HG02798 (cell line): Measurements from ENCODE around the gene DCXR.

Experiments used
- ATAC-seq: cut with Tn5 transposase; IDR thresholded peaks from one replicate; pipeline ENCODE4 v1.9.1; 2021; ENCODE audit warnings: mild to moderate bottlenecking; ENCODE audit not compliant: unreplicated experiment, poor library complexity

Gene DCXR

GRCh38 chr17:82015311-82015971, 22.1 kb downstream of the DCXR start:
- ATAC-seq: no peak

DNA sequence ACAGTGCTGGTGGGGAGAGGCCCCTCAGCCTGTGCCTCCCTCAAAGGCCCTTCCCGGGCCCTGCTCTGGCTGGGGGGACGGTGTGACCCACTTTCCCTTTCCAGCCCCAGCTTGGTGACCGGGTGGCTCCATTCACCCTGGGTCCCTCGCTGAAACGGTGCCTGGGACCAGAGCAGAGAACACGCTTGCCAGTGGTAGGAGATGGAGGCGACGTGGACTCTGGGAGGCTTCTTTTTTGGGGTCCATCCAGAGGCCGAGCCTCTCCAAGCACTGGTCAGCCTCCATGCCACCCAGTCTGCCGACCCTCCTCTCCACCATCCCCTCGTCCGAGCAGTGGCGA, 22.6 kb downstream of the DCXR start:
- no peak for ATAC-seq

DNA sequence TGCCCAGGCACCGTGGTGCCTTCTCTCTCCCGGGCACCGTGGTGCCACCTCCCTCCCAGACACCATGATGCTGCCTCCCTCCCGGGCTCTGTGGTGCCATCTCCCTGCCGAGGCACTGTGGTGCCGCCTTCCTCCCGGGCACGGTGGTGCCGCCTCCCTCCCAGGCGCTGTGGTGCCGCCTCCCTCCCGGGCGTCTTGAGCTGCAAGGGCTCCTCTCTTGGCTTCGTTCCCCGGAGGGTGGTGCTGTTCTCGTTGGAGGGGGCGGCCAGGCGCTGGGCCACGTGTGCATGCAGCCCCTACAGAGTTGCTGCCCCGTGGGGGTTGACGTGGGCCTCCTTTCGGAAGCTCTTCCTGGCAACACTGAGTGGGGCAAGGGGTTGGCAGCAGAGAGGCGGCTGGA, 23.1 kb downstream of the DCXR start:
- ATAC-seq: no peak

DNA sequence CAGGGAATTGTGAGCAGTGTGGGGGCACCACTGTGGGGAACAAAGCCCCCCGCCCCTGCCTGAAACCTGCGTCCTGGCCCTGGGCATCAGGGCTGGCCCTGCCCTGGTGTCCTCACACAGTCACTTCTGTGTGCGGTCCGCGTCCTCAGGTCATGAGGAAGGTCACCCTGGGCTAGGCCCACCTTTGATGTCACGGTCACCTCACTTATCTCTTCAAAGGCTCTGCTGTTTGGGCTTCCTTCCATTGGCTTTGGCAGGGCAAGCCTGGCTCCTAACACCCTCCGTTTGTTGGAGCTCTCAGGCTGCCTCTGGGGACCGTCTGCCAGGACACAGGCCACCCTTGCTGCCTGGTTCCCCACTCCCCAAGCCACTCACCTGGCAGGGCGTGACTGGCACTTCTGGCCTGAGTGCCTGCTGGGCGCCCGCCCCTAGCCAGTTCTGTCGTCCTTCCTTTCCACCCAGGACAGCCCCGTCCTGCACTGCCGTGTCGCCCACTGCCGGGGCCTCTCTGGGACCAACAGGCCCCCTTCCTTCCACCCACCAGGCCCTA, 23.6 kb downstream of the DCXR start:
- ATAC-seq: no peak

GRCh38 chr17:82013341-82013740, 24.2 kb downstream of the DCXR start:
- ATAC-seq: no peak

DNA sequence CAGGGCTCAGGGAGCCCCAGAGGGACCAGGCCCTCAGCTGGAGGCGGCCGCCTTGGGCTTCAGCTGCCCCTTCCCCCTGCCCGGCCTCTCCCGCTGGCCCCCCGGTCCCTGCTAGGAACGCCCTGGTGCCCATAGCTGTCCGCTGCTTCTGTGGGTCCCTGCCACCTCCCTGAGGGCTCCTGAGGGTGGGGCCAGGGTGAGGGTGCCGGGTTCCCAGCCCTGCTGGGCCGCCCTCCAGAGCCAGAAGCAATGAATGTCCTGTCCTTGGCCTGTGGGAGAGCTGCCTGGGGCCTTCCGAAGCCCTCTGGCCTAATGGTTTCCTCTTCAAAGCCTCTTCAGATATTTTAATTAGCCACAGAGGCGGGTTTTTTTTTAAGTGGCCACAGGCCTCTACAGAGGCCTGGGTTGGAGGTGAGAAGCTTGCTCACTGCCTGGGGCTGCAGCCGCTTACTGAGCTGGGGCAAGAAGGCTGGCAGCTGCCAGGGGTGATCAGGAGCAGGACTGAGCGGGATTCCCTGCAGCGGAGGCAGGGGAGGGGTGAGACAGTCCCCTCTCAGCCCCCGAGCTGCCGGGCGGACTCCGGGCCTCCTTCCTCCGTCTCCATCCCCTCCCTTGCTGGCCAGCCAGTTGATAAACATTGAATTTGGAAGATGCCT, 24.7 kb downstream of the DCXR start:
- ATAC-seq: no peak

DNA sequence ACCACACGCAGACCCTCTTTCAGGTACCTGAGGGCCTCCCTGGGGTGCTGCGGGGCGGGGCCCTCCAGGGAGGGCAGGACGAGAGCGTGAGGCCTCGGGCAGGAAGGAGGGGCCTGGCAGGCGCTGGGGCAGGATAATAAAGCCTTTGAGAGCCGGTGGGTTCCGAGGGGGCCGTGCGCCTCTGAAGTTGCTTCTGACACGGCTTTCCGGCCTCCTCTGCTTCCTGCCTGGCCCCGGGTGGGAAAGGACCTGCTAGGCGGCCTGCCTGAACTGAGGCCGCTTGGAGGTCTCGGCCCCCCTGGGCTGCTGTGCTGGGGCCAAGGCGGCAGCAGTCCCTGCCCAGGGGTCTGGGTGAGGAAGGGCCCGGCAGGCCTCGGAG, 25.2 kb downstream of the DCXR start:
- no peak for ATAC-seq

- no peak for ATAC-seq
Observed at GRCh38 chr17:82011617-82012187, 25.8 kb downstream of the DCXR start.

DNA sequence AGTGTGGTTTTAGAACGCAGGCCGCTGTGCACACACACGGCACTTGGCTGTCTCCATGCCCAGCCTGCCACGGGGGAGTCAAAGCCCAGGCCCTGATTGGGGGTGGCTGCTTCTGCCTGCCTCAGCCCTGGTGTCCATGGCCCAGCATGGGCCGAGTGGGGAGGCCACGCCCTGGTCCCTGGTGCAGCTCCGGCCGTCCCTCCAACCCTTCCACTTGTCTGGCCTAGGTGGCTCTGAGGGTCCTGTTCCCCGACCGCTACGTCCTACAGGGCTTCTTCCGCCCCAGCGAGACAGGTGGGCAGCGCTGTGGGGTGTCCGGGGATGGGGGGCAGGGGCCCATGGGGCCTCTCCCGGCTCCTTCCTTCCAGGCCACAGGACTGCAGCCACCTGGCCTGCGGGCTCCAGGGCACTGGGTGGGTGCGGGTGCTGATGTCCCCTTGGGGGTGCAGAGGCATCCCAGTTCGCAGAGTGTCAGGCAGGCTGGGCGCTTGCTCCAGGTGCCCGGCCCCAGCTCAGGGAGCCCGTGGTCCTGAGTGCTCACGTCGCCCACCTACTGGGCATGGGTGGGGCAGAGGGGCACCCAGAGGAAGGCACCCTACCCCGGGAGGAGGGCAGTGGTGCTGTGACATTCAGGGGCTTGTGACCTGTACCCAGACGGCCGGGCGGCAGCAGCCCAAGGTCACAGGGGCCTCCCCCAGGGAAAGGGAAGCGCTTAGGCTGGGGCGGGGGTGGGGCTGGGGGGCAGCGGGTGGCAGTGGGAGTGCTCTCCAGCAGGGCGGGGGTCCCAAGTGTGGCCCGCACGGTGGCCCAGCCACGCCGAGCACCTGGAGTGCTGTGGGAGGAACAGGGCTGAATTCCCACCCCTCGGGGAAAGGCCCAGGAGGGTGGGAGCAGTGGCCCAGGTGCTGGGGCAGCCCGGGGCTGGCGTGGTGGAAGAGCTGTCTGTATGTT, 26.6 kb downstream of the DCXR start:
- no peak for ATAC-seq

DNA sequence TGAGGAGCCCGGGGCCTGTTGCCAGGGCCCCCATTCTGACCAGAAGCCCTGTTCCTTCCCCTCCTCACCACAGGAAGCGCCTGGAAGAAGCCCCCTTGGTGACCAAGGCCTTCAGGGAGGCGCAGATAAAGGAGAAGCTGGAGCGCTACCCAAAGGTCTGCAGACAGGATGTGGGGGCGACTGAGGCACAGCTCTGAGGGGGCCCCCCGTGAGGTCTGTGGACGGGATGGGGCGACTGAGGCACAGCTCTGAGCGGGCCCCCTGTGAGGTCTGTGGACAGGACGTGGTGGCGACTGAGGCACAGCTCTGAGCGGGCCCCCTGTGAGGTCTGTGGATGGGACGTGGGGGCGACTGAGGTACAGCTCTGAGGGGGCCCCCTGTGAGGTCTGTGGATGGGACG, 28.1 kb downstream of the DCXR start:
- no peak for ATAC-seq

DNA sequence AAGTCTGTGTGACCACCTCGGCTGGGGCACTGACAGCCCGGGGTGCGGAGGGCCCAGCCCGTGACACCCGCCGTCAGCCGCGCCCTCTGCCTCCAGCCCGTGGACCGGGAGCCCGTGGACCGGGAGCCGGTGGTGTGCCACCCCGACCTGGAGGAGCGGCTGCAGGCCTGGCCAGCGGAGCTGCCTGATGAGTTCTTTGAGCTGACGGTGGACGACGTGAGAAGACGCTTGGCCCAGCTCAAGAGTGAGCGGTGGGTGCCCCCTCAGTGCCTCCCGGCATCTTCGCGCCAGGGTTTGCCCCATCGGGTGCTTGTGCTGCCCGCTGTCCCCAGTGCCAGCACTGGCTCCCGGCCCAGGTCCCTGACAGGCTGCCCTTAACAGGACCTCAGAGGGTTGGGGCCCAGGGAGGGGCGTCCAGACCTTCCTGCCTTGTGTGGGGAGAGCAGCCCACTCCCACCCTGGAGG, 28.5 kb downstream of the DCXR start:
- no peak for ATAC-seq

- no peak for ATAC-seq
Observed at GRCh38 chr17:82008258-82008940, 29.1 kb downstream of the DCXR start.

- ATAC-seq: no peak
Observed at GRCh38 chr17:82007495-82008257, 29.8 kb downstream of the DCXR start.

DNA sequence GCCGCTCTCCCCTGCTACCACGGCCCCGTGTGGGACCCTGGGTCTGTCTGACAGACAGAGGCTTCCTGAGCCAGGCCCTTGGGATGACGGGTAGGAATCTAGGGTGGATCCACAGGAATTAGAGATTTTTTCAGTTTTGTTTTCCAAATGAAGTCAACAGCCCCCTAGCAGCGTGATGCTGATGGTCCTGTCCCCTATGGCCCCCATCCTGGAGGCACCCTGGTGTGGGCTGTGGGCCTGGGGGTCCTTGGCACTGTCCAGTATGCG, 30.3 kb downstream of the DCXR start:
- ATAC-seq: no peak

GRCh38 chr17:82006468-82007227, 30.8 kb downstream of the DCXR start:
- no peak for ATAC-seq

DNA sequence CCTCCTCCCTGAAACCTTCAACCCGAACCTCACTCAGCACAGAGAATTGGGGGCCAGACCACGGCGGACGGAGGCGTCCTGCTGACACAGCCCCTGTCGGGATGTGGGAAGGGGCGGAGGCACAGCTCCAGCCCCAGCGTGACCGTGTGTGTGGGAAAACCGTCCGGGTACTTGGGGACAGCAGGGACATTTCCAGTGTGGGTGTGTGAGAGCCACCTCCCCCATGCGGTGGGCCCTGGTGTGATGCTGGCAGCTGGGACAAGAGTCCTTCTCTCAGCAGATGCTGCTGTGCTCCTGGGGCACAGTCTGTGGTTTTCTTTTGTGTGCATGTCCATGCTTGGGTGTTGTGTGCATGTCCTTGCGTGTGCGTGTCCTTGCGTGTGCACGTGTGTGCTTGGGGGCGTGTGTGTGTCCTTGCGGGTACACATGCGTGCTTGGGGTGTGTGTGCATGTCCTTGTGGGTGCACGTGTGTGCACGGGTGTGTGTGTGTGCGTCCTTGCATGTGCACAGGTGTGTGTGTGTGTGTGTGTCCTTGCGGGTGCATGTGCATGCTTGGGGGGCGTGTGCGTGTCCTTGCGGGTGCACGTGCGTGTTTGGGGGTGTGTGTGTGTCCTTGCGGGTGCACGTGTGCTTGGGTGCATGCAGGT, 31.7 kb downstream of the DCXR start:
- ATAC-seq: no peak

DNA sequence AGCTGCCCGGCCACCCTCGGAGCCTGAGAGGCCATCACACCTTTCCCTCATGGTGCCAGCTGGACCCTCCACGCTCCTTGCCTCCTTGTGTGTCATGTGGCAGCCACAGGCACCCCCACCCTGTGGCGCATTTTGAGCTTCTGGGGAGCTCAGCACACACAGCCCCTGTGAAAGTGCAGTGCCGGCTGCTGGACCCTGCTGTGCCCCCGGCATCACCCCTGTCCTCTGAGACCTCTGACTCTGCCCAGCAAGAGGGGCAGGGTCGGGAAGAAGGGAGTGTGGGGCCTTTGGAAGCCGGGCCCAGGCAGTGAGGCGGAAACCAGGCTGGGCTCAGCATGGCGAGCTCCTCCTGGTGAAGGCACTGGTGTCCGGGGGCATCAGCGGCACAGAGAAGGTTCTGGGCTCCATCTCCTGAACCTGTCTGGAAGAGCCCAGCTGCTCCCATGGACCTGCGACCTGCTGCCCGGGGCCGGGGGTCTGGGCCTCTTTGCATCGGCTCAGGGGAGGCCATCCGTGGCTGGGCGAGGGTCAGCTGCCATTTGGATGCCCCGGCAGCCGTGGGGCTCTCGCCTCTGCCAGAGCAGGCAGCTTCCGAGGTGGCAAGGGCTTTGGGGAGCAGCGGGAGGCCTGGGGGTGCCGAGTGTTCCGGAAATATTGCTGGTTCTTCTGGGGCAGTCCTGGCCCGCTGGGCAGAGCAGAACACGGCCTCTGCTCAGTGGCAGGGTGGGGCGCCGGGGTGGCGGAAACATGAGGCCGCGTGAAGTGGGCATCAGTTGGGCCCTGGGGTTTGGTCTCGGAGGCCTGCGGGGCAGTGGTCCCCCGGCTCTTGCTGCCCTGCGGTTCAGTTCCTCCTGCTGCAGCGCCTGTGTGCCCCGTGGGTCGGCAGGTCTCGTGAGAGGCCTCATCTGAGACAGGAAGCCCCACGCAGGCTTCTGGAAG, 32.7 kb downstream of the DCXR start:
- ATAC-seq: no peak
